OCI-LY3 (cell line): Measurements from ENCODE around the gene SKOR1.

Experiments
- H2AFZ ChIP-seq: fragments of 200-600, 300-600 bp; shearing (Covaris generic); 2 replicates; pipeline ENCODE4 v1.6.0; 2014; ENCODE audit warnings: antibody characterized with exemption, low read depth, low read length
- H3K27ac ChIP-seq: fragments of 200-600, 300-600 bp; sonication (generic); 2 replicates; pipeline ENCODE4 v1.5.1; 2014; ENCODE audit warnings: mild to moderate bottlenecking, low read length, moderate library complexity, mixed read lengths
- H3K27me3 ChIP-seq: fragments of 200-600, 300-600 bp; sonication (generic); 2 replicates; pipeline ENCODE4 v1.6.1; 2014; ENCODE audit warnings: low read depth, low read length, mixed read lengths
- H3K36me3 ChIP-seq: fragments of 200-600, 300-600 bp; sonication (generic); replicated peaks from 2 replicates; pipeline ENCODE3; 2014; ENCODE audit warnings: low read depth, low read length, mixed read lengths
- H3K4me1 ChIP-seq: fragments of 300-600, 200-600 bp; sonication (generic); 2 replicates; pipeline ENCODE4 v1.6.1; 2014; ENCODE audit warnings: low read length, mixed read lengths
- H3K4me2 ChIP-seq: fragments of 200-600, 300-600 bp; sonication (generic); 2 replicates; pipeline ENCODE4 v1.6.1; 2014; ENCODE audit warnings: low read length, mixed read lengths
- H3K4me3 ChIP-seq: fragments of 300-600, 200-600 bp; sonication (generic); 2 replicates; pipeline ENCODE4 v1.5.1; 2014; ENCODE audit warnings: antibody characterized with exemption, mild to moderate bottlenecking, low read length, moderate library complexity
- H3K79me2 ChIP-seq: fragments of 300-600, 200-600 bp; shearing (Covaris generic); 2 replicates; pipeline ENCODE4 v1.6.1; 2014; ENCODE audit warnings: mild to moderate bottlenecking, low read length, mixed read lengths
- H3K9ac ChIP-seq: fragments of 300-600, 200-600 bp; shearing (Covaris generic); 2 replicates; pipeline ENCODE4 v1.6.0; 2014; ENCODE audit warnings: mild to moderate bottlenecking, low read length, moderate library complexity
- H3K9me3 ChIP-seq: fragments of 200-600, 300-600 bp; shearing (Covaris generic); 2 replicates; pipeline ENCODE4 v1.6.1; 2014; ENCODE audit warnings: low read length, mixed read lengths; ENCODE audit not compliant: insufficient read depth
- H4K20me1 ChIP-seq: fragments of 200-600, 300-600 bp; sonication (generic); 2 replicates; pipeline ENCODE4 v1.6.1; 2016; ENCODE audit warnings: low read length, mixed read lengths; ENCODE audit not compliant: insufficient read depth
- EZH2phosphoT487 ChIP-seq: fragments of 200-600 bp; shearing (Covaris generic); IDR thresholded peaks from 2 replicates; pipeline ENCODE4 v1.6.1; 2018; ENCODE audit warnings: antibody characterized with exemption, mixed run types, low read depth
- TF ChIP-seq, protein P1 (sequence below): fragments of 200-600, 300-600 bp; sonication (generic); IDR thresholded peaks from 2 replicates; pipeline ENCODE4 v1.5.1; 2014; ENCODE audit warnings: antibody characterized with exemption, low read length, low read depth

Gene SKOR1

DNA sequence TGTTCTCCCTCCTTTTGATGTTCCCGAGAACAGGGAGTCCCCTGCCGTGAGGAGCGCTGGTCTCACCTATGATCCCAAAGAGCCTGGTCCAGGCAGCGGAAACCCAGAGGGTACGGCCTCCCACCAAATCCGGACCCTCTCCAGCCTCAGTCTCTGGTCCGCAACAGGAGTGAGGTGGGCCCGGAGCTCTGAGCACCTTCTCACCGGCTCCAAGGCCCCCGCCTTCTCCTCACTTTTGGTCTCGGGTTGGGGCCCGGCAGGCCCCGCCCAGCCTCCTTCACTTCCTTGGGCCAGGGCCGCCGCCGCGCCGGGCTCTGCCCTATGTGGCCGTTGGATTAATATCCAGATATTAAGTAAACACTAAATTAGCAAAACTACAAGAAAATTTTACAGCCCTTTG, 5.7 kb upstream of the SKOR1 start:
- TF ChIP-seq, protein P1, sequence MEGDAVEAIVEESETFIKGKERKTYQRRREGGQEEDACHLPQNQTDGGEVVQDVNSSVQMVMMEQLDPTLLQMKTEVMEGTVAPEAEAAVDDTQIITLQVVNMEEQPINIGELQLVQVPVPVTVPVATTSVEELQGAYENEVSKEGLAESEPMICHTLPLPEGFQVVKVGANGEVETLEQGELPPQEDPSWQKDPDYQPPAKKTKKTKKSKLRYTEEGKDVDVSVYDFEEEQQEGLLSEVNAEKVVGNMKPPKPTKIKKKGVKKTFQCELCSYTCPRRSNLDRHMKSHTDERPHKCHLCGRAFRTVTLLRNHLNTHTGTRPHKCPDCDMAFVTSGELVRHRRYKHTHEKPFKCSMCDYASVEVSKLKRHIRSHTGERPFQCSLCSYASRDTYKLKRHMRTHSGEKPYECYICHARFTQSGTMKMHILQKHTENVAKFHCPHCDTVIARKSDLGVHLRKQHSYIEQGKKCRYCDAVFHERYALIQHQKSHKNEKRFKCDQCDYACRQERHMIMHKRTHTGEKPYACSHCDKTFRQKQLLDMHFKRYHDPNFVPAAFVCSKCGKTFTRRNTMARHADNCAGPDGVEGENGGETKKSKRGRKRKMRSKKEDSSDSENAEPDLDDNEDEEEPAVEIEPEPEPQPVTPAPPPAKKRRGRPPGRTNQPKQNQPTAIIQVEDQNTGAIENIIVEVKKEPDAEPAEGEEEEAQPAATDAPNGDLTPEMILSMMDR = no peak
- no peak for TF ChIP-seq EZH2phosphoT487
- Histone ChIP-seq H3K4me3 (no peak overlapping the region), H3K4me1 (no peaks in the 10 kb centered on the region), H3K79me2 (no peaks in the 10 kb centered on the region), H3K9ac (no peak overlapping the region), H3K4me2 (no peak overlapping the region), H4K20me1 (no peaks in the 10 kb centered on the region), H3K27me3 (no peaks in the 10 kb centered on the region), H2AFZ (no peak overlapping the region), H3K36me3 (no peaks in the 10 kb centered on the region), H3K9me3 (no peaks in the 10 kb centered on the region), H3K27ac (no peak overlapping the region)

DNA sequence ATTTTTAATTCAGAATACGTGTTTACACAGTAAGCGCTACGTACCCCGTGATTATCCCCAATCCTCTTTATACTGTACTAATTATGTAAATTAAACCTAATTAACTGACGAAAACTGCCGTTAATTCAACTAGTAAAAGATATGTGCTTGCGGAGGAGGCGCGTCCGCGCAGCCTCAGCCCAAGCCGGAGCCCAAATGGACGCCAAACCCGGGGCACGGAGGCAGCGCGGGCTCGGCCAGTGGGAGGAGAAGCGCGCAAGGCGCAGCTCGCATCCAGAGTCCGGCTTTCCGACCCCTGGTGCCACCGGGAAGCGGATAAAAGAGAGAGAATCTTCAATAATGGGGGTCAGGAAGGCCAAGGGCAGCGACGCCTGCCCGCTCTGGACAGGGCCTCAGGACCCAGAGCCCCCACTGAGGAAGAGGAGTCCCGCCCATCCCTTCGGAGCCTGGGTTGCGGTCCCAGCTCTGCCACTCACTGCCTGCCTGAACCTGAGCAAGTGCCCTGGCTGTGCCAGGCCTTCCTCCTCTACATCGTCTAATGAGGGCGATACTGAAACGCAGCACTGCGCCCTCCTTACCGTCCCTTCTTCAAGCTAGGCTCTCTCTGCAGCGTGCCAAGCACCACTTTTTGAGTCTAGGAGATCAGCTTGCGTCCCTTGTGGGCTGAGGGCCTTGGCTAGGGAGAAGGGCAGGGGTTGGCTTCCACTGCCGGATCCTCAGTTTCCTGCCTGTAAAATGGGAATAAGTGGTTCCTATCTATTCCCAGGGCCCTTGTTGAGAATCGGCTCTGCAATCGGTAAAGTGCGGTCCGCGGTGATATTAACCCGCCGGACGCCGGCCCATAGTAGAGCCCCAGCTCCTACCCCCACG, 5.0 kb upstream of the SKOR1 start:
- Histone ChIP-seq H3K4me2 (no peak overlapping the region), H3K9ac (no peak overlapping the region), H3K4me1 (no peaks in the 10 kb centered on the region), H2AFZ (no peak overlapping the region), H4K20me1 (no peaks in the 10 kb centered on the region), H3K79me2 (no peaks in the 10 kb centered on the region), H3K27me3 (no peaks in the 10 kb centered on the region), H3K4me3 (no peak overlapping the region), H3K27ac (no peak overlapping the region), H3K36me3 (no peaks in the 10 kb centered on the region), H3K9me3 (no peaks in the 10 kb centered on the region)
- no peak for TF ChIP-seq EZH2phosphoT487
- TF ChIP-seq, protein P1 = no peak

DNA sequence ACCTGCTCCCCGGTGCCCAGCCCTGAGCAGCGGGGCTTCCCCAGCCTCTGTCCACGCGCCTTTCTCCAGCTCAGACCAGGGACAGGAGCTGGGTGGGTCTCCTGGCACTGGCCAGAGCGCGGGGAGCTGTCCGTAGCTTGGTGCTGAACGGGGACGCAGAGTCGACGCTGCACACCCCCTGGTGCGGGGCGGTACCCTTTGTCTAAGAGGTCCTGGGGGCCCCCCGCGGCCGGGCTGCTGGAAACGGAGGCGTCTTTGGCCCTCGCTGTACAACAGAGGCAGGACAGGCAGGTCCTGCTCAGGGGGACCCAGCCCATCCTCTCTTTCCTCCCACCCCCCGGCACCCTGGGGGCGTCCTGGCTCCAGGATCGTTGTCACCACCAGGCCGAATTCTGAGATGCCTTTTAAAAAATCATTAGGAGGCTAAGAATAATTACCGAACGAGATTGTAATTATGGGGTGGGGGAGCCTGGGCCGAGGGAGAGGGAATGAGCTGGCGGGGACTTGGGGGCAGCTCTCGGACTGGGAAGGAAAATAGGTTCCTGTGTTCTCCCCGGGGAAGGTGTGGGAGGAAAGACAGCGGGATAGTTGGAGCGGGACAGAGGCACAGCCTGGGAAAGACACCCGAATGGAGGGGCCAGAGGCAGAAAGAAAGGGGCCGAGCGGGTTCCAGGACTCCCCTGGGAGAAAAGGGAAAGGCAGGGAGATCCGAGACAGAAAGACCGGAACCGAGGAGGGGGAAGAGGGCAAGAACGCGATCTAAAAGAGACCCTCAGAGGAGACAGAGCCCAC, 4.1 kb upstream of the SKOR1 start:
- Histone ChIP-seq H2AFZ (no peak overlapping the region), H3K9ac (no peak overlapping the region), H3K79me2 (no peaks in the 10 kb centered on the region), H3K36me3 (no peaks in the 10 kb centered on the region), H3K27ac (no peak overlapping the region), H3K4me1 (no peaks in the 10 kb centered on the region), H3K9me3 (no peaks in the 10 kb centered on the region), H3K4me2 (no peak overlapping the region), H4K20me1 (no peaks in the 10 kb centered on the region), H3K27me3 (no peaks in the 10 kb centered on the region), H3K4me3 (no peak overlapping the region)
- TF ChIP-seq EZH2phosphoT487 = no peak
- TF ChIP-seq, protein P1 = no peak

DNA sequence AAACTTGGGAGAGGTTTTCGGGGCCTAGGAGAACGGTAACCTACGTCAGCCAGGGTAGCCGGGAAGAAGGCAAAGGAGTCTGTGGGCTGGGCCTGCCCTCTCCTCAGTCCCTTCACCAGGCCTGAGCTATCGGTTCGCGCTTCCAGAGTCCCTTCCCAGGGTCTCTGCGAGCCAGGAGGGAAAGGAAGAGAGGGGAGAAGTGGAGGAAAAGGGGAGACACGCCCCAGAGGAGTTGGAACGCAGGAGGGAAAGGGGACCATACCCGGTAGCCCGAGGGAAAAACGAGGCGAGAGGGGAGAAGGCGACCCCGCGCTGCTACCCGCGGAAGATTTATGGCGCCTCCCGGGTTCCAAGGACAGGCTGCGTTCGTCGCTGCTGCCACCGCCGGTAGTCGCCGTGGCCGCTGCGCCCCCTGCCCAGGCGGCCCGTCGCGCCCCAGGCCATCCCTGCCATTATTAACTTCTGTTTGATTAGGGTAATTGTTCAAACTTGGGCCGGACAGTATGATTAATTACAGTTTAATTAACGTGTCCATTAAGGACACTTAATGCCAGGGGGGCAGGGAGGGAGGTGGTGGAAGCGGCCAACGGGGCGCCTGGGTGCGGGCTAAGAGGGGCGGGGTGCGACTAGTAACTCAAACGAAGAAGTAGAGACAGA, 3.4 kb upstream of the SKOR1 start:
- TF ChIP-seq, protein P1 = no peak
- no peak for TF ChIP-seq EZH2phosphoT487
- Histone ChIP-seq H3K9me3 (no peaks in the 10 kb centered on the region), H3K36me3 (no peaks in the 10 kb centered on the region), H4K20me1 (no peaks in the 10 kb centered on the region), H3K4me1 (no peaks in the 10 kb centered on the region), H3K9ac (no peak overlapping the region), H3K4me3 (no peak overlapping the region), H3K27me3 (no peaks in the 10 kb centered on the region), H2AFZ (no peak overlapping the region), H3K4me2 (no peak overlapping the region), H3K27ac (no peak overlapping the region), H3K79me2 (no peaks in the 10 kb centered on the region)
